ENCODE data around the gene SLC1A3.

SLC1A3 gene

GRCh38 chr5:36664766-36665165, 58.4 kb downstream of the SLC1A3 start:
- no peak for TF ChIP-seq CTCF (IDR thresholded peaks at IDR 0.05)

GRCh38 chr5:36665628-36666027, 59.2 kb downstream of the SLC1A3 start:
- TF ChIP-seq CTCF (IDR thresholded peaks at IDR 0.05) = no peak

GRCh38 chr5:36666274-36666673, 59.9 kb downstream of the SLC1A3 start:
- TF ChIP-seq CTCF (IDR thresholded peaks at IDR 0.05) = no peak

- no peak for TF ChIP-seq CTCF (IDR thresholded peaks at IDR 0.05)
Measured at GRCh38 chr5:36666986-36667385, 60.6 kb downstream of the SLC1A3 start.

GRCh38 chr5:36667824-36668223, 61.4 kb downstream of the SLC1A3 start:
- no peak for TF ChIP-seq CTCF (IDR thresholded peaks at IDR 0.05)

GRCh38 chr5:36669015-36669651, 62.7 kb downstream of the SLC1A3 start:
- TF ChIP-seq CTCF (IDR thresholded peaks at IDR 0.05) = no peak

- no peak for TF ChIP-seq CTCF (IDR thresholded peaks at IDR 0.05)
Measured at GRCh38 chr5:36670548-36670947, 64.1 kb downstream of the SLC1A3 start.

- no peak for TF ChIP-seq CTCF (IDR thresholded peaks at IDR 0.05)
Measured at GRCh38 chr5:36675282-36675681, 68.9 kb downstream of the SLC1A3 start.

All from LNCAP (cell line).